HCEC 1CT (cell line): Measurements from ENCODE around the gene PCSK4.

Experiments
- DNase-seq: peaks from one replicate; pipeline ENCODE4 v3.0.0-alpha.2; 2017

The PCSK4 gene

GRCh38 chr19:1469255-1470054 is 20.7 kb downstream of the PCSK4 start:
- DNase-seq, result no peak

GRCh38 chr19:1468821-1469254 is 21.3 kb downstream of the PCSK4 start:
- DNase-seq, result no peak

GRCh38 chr19:1468274-1468820 is 21.8 kb downstream of the PCSK4 start:
- DNase-seq, result no peak

GRCh38 chr19:1467490-1468273 is 22.5 kb downstream of the PCSK4 start:
- DNase-seq, result no peak

- no peak for DNase-seq
Observed at GRCh38 chr19:1467215-1467489, 23.0 kb downstream of the PCSK4 start.

- no peak for DNase-seq
Observed at GRCh38 chr19:1466461-1467214, 23.5 kb downstream of the PCSK4 start.

GRCh38 chr19:1466018-1466460 is 24.1 kb downstream of the PCSK4 start:
- no peak for DNase-seq

- DNase-seq, result peak; percentile 0
Observed at GRCh38 chr19:1465191-1466016, 24.7 kb downstream of the PCSK4 start.

GRCh38 chr19:1461862-1462261 is 28.3 kb downstream of the PCSK4 start:
- DNase-seq, result no peak

- DNase-seq, result no peak
Observed at GRCh38 chr19:1460033-1460995, 29.8 kb downstream of the PCSK4 start.

- DNase-seq, result no peak
Observed at GRCh38 chr19:1459479-1459878, 30.7 kb downstream of the PCSK4 start.

GRCh38 chr19:1457892-1458291 is 32.3 kb downstream of the PCSK4 start:
- DNase-seq, result no peak

GRCh38 chr19:1457031-1457739 is 33.0 kb downstream of the PCSK4 start:
- no peak for DNase-seq

- DNase-seq, result no peak
Observed at GRCh38 chr19:1456121-1456900, 33.8 kb downstream of the PCSK4 start.

- DNase-seq, result peak; percentile 47
Observed at GRCh38 chr19:1455336-1456120, 34.6 kb downstream of the PCSK4 start.

- no peak for DNase-seq
Observed at GRCh38 chr19:1455002-1455335, 35.2 kb downstream of the PCSK4 start.

- no peak for DNase-seq
Observed at GRCh38 chr19:1453525-1454364, 36.4 kb downstream of the PCSK4 start.
